IMR-90 (cell line): ENCODE results near the gene MXRA8. TPM values are rescaled to one million over a fixed set of nuclear protein-coding genes. Genes with fewer than 3 reads are reported as not detected.

Source experiments
- ATAC-seq: fragments of 200-7000 bp; cut with Tn5 transposase; 2 replicates; pipeline ENCODE4 v1.9.1; 2020; ENCODE audit warnings: low read depth, mild to moderate bottlenecking, moderate library complexity
- BruUV-seq: library from RNA; stranded (reverse); fragments of 400-500 nt; replicated peaks from 2 replicates; lab custom pipeline; 2021; lab: Mats Ljungman, UMichigan
- CTCF ChIA-PET: fragments of 300-600 bp; formaldehyde crosslinking; extraction: SDS; loops from one replicate; lab custom pipeline; 2021; ENCODE audit warnings: antibody characterized with exemption; lab: Yijun Ruan, JAX
- POLR2A ChIA-PET: fragments of 300-600 bp; sonication (Branson Sonifier 250); formaldehyde crosslinking; loops from one replicate; lab custom pipeline; 2022; ENCODE audit warnings: antibody characterized with exemption; ENCODE audit not compliant: unreplicated experiment; lab: Charles Lee
- DNase-seq: peaks from one replicate; pipeline ENCODE4 v3.0.0; 2013
- H2AFZ ChIP-seq: replicated peaks from 2 replicates; pipeline ENCODE3; 2013; ENCODE audit warnings: low read length, mild to moderate bottlenecking; ENCODE audit not compliant: poor library complexity
- H2AK5ac ChIP-seq: 2 replicates; pipeline ENCODE4 v1.6.1; 2013; ENCODE audit warnings: low read depth, low read length, inconsistent platforms
- H2AK9ac ChIP-seq: replicated peaks from 2 replicates; pipeline ENCODE3; 2013; ENCODE audit warnings: mild to moderate bottlenecking, low read depth, low read length, moderate library complexity; ENCODE audit not compliant: poor library complexity
- H2BK120ac ChIP-seq: 2 replicates; pipeline ENCODE4 v1.6.1; 2013; ENCODE audit warnings: low read depth, low read length, inconsistent platforms
- H2BK15ac ChIP-seq: 3 replicates; pipeline ENCODE4 v1.6.1; 2013; ENCODE audit warnings: low read depth, low read length, inconsistent platforms
- H2BK20ac ChIP-seq: 2 replicates; pipeline ENCODE4 v1.6.1; 2013; ENCODE audit warnings: low read depth, mild to moderate bottlenecking, inconsistent platforms, low read length, moderate library complexity
- H2BK5ac ChIP-seq: 2 replicates; pipeline ENCODE4 v1.6.1; 2013; ENCODE audit warnings: mild to moderate bottlenecking, low read depth, low read length, inconsistent platforms; ENCODE audit not compliant: poor library complexity, severe bottlenecking
- H3K14ac ChIP-seq: replicated peaks from 2 replicates; pipeline ENCODE4 v1.6.1; 2013; ENCODE audit warnings: low read depth, low read length, inconsistent platforms
- H3K18ac ChIP-seq: 2 replicates; pipeline ENCODE4 v1.6.1; 2013; ENCODE audit warnings: low read depth, low read length, control low read depth
- H3K23ac ChIP-seq: 2 replicates; pipeline ENCODE4 v1.6.1; 2013; ENCODE audit warnings: low read depth, low read length, inconsistent platforms
- H3K27ac ChIP-seq: 2 replicates; pipeline ENCODE4 v1.5.1; 2013; ENCODE audit warnings: mild to moderate bottlenecking, control low read depth, low read length; ENCODE audit not compliant: insufficient read depth
- H3K27me3 ChIP-seq: 2 replicates; pipeline ENCODE4 v1.6.1; 2013; ENCODE audit warnings: low read length; ENCODE audit not compliant: control insufficient read depth, insufficient read depth
- H3K36me3 ChIP-seq: 2 replicates; pipeline ENCODE4 v1.6.1; 2013; ENCODE audit warnings: low read length, mixed read lengths; ENCODE audit not compliant: control insufficient read depth, insufficient read depth
- H3K4ac ChIP-seq: 2 replicates; pipeline ENCODE4 v1.6.1; 2013; ENCODE audit warnings: low read depth, low read length, inconsistent platforms
- H3K4me1 ChIP-seq: 2 replicates; pipeline ENCODE4 v1.6.1; 2013; ENCODE audit warnings: low read length, mixed read lengths; ENCODE audit not compliant: control insufficient read depth, insufficient read depth
- H3K4me2 ChIP-seq: 2 replicates; pipeline ENCODE4 v1.6.1; 2013; ENCODE audit warnings: low read depth, mild to moderate bottlenecking, control low read depth, low read length, moderate library complexity
- H3K4me3 ChIP-seq: 2 replicates; pipeline ENCODE4 v1.5.1; 2013; ENCODE audit warnings: low read depth, mild to moderate bottlenecking, control low read depth, low read length, moderate library complexity; ENCODE audit not compliant: insufficient read depth
- H3K56ac ChIP-seq: 2 replicates; pipeline ENCODE4 v1.6.1; 2013; ENCODE audit warnings: low read length, inconsistent platforms; ENCODE audit not compliant: insufficient read depth; ENCODE audit errors: extremely low read depth
- H3K79me1 ChIP-seq, 2 experiments: 2 replicates each; pipeline ENCODE4 v1.6.1; 2013; ENCODE audit warnings: low read length in 2 of 2, inconsistent platforms in 1 of 2, low read depth in 1 of 2
- H3K9ac ChIP-seq: 2 replicates; pipeline ENCODE4 v1.6.1; 2013; ENCODE audit warnings: low read depth, low read length, control low read depth
- H3K9me1 ChIP-seq: 2 replicates; pipeline ENCODE4 v1.6.1; 2013; ENCODE audit warnings: low read length, inconsistent platforms; ENCODE audit not compliant: insufficient read depth
- H3K9me3 ChIP-seq: 2 replicates; pipeline ENCODE4 v1.6.1; 2013; ENCODE audit warnings: low read length; ENCODE audit not compliant: control insufficient read depth, insufficient read depth
- H4K20me1 ChIP-seq: 2 replicates; pipeline ENCODE4 v1.6.1; 2013; ENCODE audit warnings: low read length, inconsistent platforms; ENCODE audit not compliant: insufficient read depth
- H4K5ac ChIP-seq: 2 replicates; pipeline ENCODE4 v1.6.1; 2013; ENCODE audit warnings: mild to moderate bottlenecking, low read depth, low read length, control low read depth
- H4K8ac ChIP-seq, 2 experiments: 2 replicates each; pipeline ENCODE4 v1.6.1; 2013; ENCODE audit warnings: low read depth in 2 of 2, low read length in 2 of 2, control low read depth in 1 of 2, inconsistent platforms in 1 of 2
- H4K91ac ChIP-seq: 2 replicates; pipeline ENCODE4 v1.6.1; 2013; ENCODE audit warnings: low read depth, low read length, inconsistent platforms; ENCODE audit not compliant: insufficient read depth
- BHLHE40 ChIP-seq: fragments of 150-350 bp; IDR thresholded peaks from 2 replicates; pipeline ENCODE4 v1.6.1; 2016; ENCODE audit warnings: mild to moderate bottlenecking, low read depth, low read length
- CEBPB ChIP-seq: IDR thresholded peaks from 2 replicates; pipeline ENCODE4 v1.6.1; 2012; ENCODE audit warnings: low read depth, low read length, improper control_type of control experiment
- CHD1 ChIP-seq: IDR thresholded peaks from 2 replicates; pipeline ENCODE4 v1.6.1; 2012; ENCODE audit warnings: low read depth, low read length, improper control_type of control experiment
- CTCF ChIP-seq: conservative IDR thresholded peaks from 2 replicates; pipeline ENCODE4 v1.5.1; 2012; ENCODE audit warnings: mild to moderate bottlenecking, low read depth, low read length, improper control_type of control experiment
- MAZ ChIP-seq: IDR thresholded peaks from 2 replicates; pipeline ENCODE4 v1.6.1; 2012; ENCODE audit warnings: low read depth, mild to moderate bottlenecking, low read length, improper control_type of control experiment, moderate library complexity, borderline replicate concordance
- MXI1 ChIP-seq: IDR thresholded peaks from 2 replicates; pipeline ENCODE4 v1.6.1; 2012; ENCODE audit warnings: low read depth, mild to moderate bottlenecking, low read length, moderate library complexity, borderline replicate concordance
- NFE2L2 ChIP-seq: fragments of 150-350 bp; IDR thresholded peaks from 2 replicates; pipeline ENCODE4 v1.6.1; 2016; ENCODE audit warnings: low read depth, mild to moderate bottlenecking, low read length
- POLR2A ChIP-seq: IDR thresholded peaks from 2 replicates; pipeline ENCODE4 v1.6.1; 2012; ENCODE audit warnings: mild to moderate bottlenecking, low read depth, low read length
- RAD21 ChIP-seq: IDR thresholded peaks from 2 replicates; pipeline ENCODE4 v1.6.1; 2012; ENCODE audit warnings: low read length, improper control_type of control experiment
- RCOR1 ChIP-seq: IDR thresholded peaks from 2 replicates; pipeline ENCODE4 v1.6.1; 2012; ENCODE audit warnings: mild to moderate bottlenecking, low read length, improper control_type of control experiment; ENCODE audit not compliant: insufficient replicate concordance
- RFX5 ChIP-seq: IDR thresholded peaks from 2 replicates; pipeline ENCODE4 v1.8.0; 2012; ENCODE audit warnings: low read depth, mild to moderate bottlenecking, low read length, moderate library complexity
- SMC3 ChIP-seq: fragments of 150-350 bp; IDR thresholded peaks from 2 replicates; pipeline ENCODE4 v1.6.1; 2016; ENCODE audit warnings: low read depth, mild to moderate bottlenecking, antibody characterized with exemption, low read length, moderate library complexity
- USF2 ChIP-seq: fragments of 150-350 bp; IDR thresholded peaks from 2 replicates; pipeline ENCODE4 v1.6.1; 2017; ENCODE audit warnings: mild to moderate bottlenecking, antibody characterized with exemption, low read length, low read depth
- WGBS, 2 experiments: methylation state at CpG; one replicate each; pipeline versions ENCODE4 v1.1.5 to v1.1.7; 2013; ENCODE audit warnings: missing lambda C conversion rate in 2 of 2; ENCODE audit not compliant: insufficient read length in 1 of 2; ENCODE audit errors: extremely low coverage in 2 of 2; 5-methylcytosine and 5-hydroxymethylcytosine counted together
- dilution Hi-C: fragments of 300-500 bp; cut with HindIII; formaldehyde crosslinking; loops from one replicate; pipeline ENCODE4 v1.14.3; 2018; ENCODE audit warnings: low sequenced_read_pairs; ENCODE audit not compliant: unreplicated experiment
- in situ Hi-C: fragments of 300-500 bp; cut with MboI; formaldehyde crosslinking; loops from 3 replicates; pipeline ENCODE4 v1.14.3; 2019; ENCODE audit warnings: low sequenced_read_pairs, inconsistent platforms, mixed read lengths
- intact Hi-C: fragments of 100-400 bp; cut with micrococcal nuclease; formaldehyde crosslinking; loops from 2 replicates; pipeline ENCODE4 v1.10.0; 2022
- polyA plus RNA-seq, 3 experiments: library from polyadenylated mRNA; depleted of rRNA; stranded (reverse); fragments of >200 nt; gene quantifications; 2 replicates each; pipeline ENCODE4 v1.2.3, GENCODE V29; 2012; ENCODE audit warnings: low replicate concordance in 1 of 3
- total RNA-seq: library from RNA; depleted of rRNA; stranded (reverse); fragments of >200 nt; gene quantifications from 2 replicates; pipeline ENCODE4 v1.2.3, GENCODE V29; 2012
- TF ChIP-seq, protein P1 (sequence below): fragments of 150-350 bp; IDR thresholded peaks from 2 replicates; pipeline ENCODE4 v1.6.1; 2016; ENCODE audit warnings: low read depth, mild to moderate bottlenecking, low read length, moderate library complexity, borderline replicate concordance

Gene MXRA8
- total and polyA plus RNA-seq, 2 of the 4 experiments (the other 2 are of a cell fraction), result 92.5 to 469 TPM

- Histone ChIP-seq H2BK15ac (no peak overlapping the region), H2BK20ac (no peak overlapping the region), H3K4ac (no peak overlapping the region), H3K9me1 (no peaks in the 10 kb centered on the region), H3K4me3 (no peak overlapping the region), H4K20me1 (peaks cover 29% of the 10 kb centered on the region; the same call in 1 of the 2 replicates), H3K23ac (no peak overlapping the region), H3K36me3 (peaks cover 53% of the 10 kb centered on the region), H3K14ac (no peak overlapping the region), H3K9ac (no peak overlapping the region), H2AK5ac (no peak overlapping the region), H4K5ac (no peak overlapping the region), H2AK9ac (no peak overlapping the region), H3K27me3 (no peaks in the 10 kb centered on the region), H2BK5ac (no peak overlapping the region), H3K56ac (no peak overlapping the region), H3K4me1 (peaks cover 7% of the 10 kb centered on the region), H3K18ac (no peak overlapping the region), H4K91ac (no peak overlapping the region), H2BK120ac (no peak overlapping the region), H2AFZ (no peak overlapping the region), H4K8ac (no peak overlapping the region), H3K27ac (no peak overlapping the region), H3K4me2 (no peak overlapping the region), H3K79me1 (peaks cover 17 to 58% of the 10 kb centered on the region in 2 experiments), H3K9me3 (no peaks in the 10 kb centered on the region)
- TF ChIP-seq SMC3 (no peak), RCOR1 (no peak), RFX5 (no peak), BHLHE40 (no peak), USF2 (no peak), MAZ (no peak), NFE2L2 (no peak), CEBPB (no peak), CHD1 (no peak), CTCF (no peak), MXI1 (no peak), RAD21 (no peak), POLR2A (no peak)
- TF ChIP-seq, protein P1, sequence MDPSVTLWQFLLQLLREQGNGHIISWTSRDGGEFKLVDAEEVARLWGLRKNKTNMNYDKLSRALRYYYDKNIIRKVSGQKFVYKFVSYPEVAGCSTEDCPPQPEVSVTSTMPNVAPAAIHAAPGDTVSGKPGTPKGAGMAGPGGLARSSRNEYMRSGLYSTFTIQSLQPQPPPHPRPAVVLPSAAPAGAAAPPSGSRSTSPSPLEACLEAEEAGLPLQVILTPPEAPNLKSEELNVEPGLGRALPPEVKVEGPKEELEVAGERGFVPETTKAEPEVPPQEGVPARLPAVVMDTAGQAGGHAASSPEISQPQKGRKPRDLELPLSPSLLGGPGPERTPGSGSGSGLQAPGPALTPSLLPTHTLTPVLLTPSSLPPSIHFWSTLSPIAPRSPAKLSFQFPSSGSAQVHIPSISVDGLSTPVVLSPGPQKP, result no peak
- in situ Hi-C loops, result no loop called here
- ChIA-PET POLR2A (no interaction called here), CTCF (no interaction called here)
- DNase-seq, result no peak
- WGBS, 2 experiments, result 100% methylated on average over 5 of the region's 11 CpGs; no CpG with 5 or more reads in 1 of the 2 experiments
- no TSS peak for BruUV-seq
- no peak for ATAC-seq
- intact Hi-C loops, result no loop called here
- dilution Hi-C loops, result no loop called here
These were observed 36.8 kb upstream of the MXRA8 start for GRCh38 chr1:1395166-1395565.
